Karpas-422 (cell line): ENCODE measurements around the gene PLA2G12B. TPM values are rescaled to one million over a fixed set of nuclear protein-coding genes. Genes with fewer than 3 reads are reported as not detected.
"Not testable (repeated sequence)": the region's sequence is repeated elsewhere in the genome, so short reads cannot be mapped to it uniquely, and the experiment has no call there.

Experiments used
- DNase-seq: peaks from one replicate; pipeline ENCODE4 v3.0.0-alpha.2; 2015
- H2AFZ ChIP-seq: fragments of 200-600 bp; sonication (generic); 2 replicates; pipeline ENCODE4 v1.6.1; 2014; ENCODE audit warnings: antibody characterized with exemption, low read length, mixed read lengths
- H3K27ac ChIP-seq: fragments of 200-600 bp; sonication (generic); 2 replicates; pipeline ENCODE4 v1.5.1; 2014; ENCODE audit warnings: mild to moderate bottlenecking, low read length, moderate library complexity
- H3K27me3 ChIP-seq: fragments of 200-600 bp; sonication (generic); 2 replicates; pipeline ENCODE4 v1.6.1; 2014; ENCODE audit warnings: low read length, mixed read lengths
- H3K36me3 ChIP-seq: fragments of 200-600 bp; sonication (generic); 2 replicates; pipeline ENCODE4 v1.6.1; 2014; ENCODE audit warnings: low read length, mixed read lengths; ENCODE audit not compliant: insufficient read depth
- H3K4me1 ChIP-seq: fragments of 200-600 bp; sonication (generic); 2 replicates; pipeline ENCODE4 v1.6.1; 2014; ENCODE audit warnings: mild to moderate bottlenecking, low read length, mixed read lengths
- H3K4me2 ChIP-seq: fragments of 200-600 bp; sonication (generic); 2 replicates; pipeline ENCODE4 v1.6.1; 2014; ENCODE audit warnings: low read length, low read depth, mild to moderate bottlenecking; ENCODE audit not compliant: poor library complexity, severe bottlenecking
- H3K4me3 ChIP-seq: fragments of 200-600 bp; sonication (generic); 2 replicates; pipeline ENCODE4 v1.5.1; 2014; ENCODE audit warnings: mild to moderate bottlenecking, antibody characterized with exemption, low read length, mixed read lengths
- H3K79me2 ChIP-seq: fragments of 200-600 bp; sonication (generic); 2 replicates; pipeline ENCODE4 v1.6.1; 2014; ENCODE audit warnings: mild to moderate bottlenecking, low read length, mixed read lengths
- H3K9ac ChIP-seq: fragments of 200-600 bp; sonication (generic); 2 replicates; pipeline ENCODE4 v1.6.0; 2014; ENCODE audit warnings: low read length
- H3K9me2 ChIP-seq: fragments of 200-600 bp; sonication (generic), shearing (Covaris generic); replicated peaks from 2 replicates; pipeline ENCODE4 v1.6.0; 2014; ENCODE audit warnings: mild to moderate bottlenecking, low read length, moderate library complexity; ENCODE audit not compliant: insufficient read depth
- H3K9me3 ChIP-seq: fragments of 300-700, 200-600 bp; sonication (generic); 2 replicates; pipeline ENCODE4 v1.6.1; 2014; ENCODE audit warnings: low read length, mixed read lengths
- H4K20me1 ChIP-seq: fragments of 200-600 bp; sonication (generic); 2 replicates; pipeline ENCODE4 v1.6.1; 2014; ENCODE audit warnings: mild to moderate bottlenecking, antibody characterized with exemption, low read length, low read depth; ENCODE audit not compliant: insufficient read depth
- total RNA-seq: library from RNA; depleted of rRNA; stranded (reverse); fragments of >200 nt; shearing (Covaris generic); gene quantifications from 2 replicates; pipeline ENCODE4 v1.2.3, GENCODE V29; 2014; ENCODE audit warnings: low replicate concordance

Gene PLA2G12B
- total RNA-seq, 1 experiment from 2014 or later: not detected

GRCh38 chr10:72912736-72913135 lies 41.9 kb downstream of the PLA2G12B start:
- no peaks in the 10 kb centered on the region for H3K9me2 ChIP-seq
- H3K4me1 ChIP-seq: peaks cover 6% of the 10 kb centered on the region
- H3K79me2 ChIP-seq: no peaks in the 10 kb centered on the region
- H3K27ac ChIP-seq: no peak overlapping the region
- H3K4me3 ChIP-seq: no peak overlapping the region
- no peak overlapping the region for H2AFZ ChIP-seq
- H3K4me2 ChIP-seq: no peak overlapping the region
- H3K27me3 ChIP-seq: no peaks in the 10 kb centered on the region
- no peak for DNase-seq
- no peaks in the 10 kb centered on the region for H3K9me3 ChIP-seq
- no peaks in the 10 kb centered on the region for H4K20me1 ChIP-seq
- no peaks in the 10 kb centered on the region for H3K36me3 ChIP-seq
- H3K9ac ChIP-seq: no peak overlapping the region

- Histone ChIP-seq H3K4me2 (no peak overlapping the region), H3K9me2 (no peaks in the 10 kb centered on the region), H3K9me3 (no peaks in the 10 kb centered on the region), H3K27ac (no peak overlapping the region), H4K20me1 (no peaks in the 10 kb centered on the region), H3K4me3 (no peak overlapping the region), H3K9ac (no peak overlapping the region), H3K4me1 (peaks cover 4% of the 10 kb centered on the region), H2AFZ (peak overlapping the region; percentile 79; the same call in 1 of the 2 replicates), H3K27me3 (no peaks in the 10 kb centered on the region), H3K79me2 (no peaks in the 10 kb centered on the region), H3K36me3 (no peaks in the 10 kb centered on the region)
- no peak for DNase-seq
Observed at GRCh38 chr10:72911758-72912157, 42.8 kb downstream of the PLA2G12B start.

GRCh38 chr10:72910705-72911104 lies 43.9 kb downstream of the PLA2G12B start:
- Histone ChIP-seq H3K4me2 (no peak overlapping the region), H3K9ac (no peak overlapping the region), H3K9me3 (no peaks in the 10 kb centered on the region), H3K9me2 (no peaks in the 10 kb centered on the region), H3K27ac (no peak overlapping the region), H3K27me3 (no peaks in the 10 kb centered on the region), H3K4me1 (no peaks in the 10 kb centered on the region), H2AFZ (peak overlapping the region; percentile 54; the same call in 1 of the 2 replicates), H3K4me3 (no peak overlapping the region), H3K36me3 (no peaks in the 10 kb centered on the region), H4K20me1 (no peaks in the 10 kb centered on the region), H3K79me2 (no peaks in the 10 kb centered on the region)
- no peak for DNase-seq

GRCh38 chr10:72906446-72906845 lies 48.2 kb downstream of the PLA2G12B start:
- Histone ChIP-seq H3K27me3 (no peaks in the 10 kb centered on the region), H3K4me2 (no peak overlapping the region), H3K36me3 (no peaks in the 10 kb centered on the region), H3K4me3 (no peak overlapping the region), H3K79me2 (no peaks in the 10 kb centered on the region), H3K9me3 (no peaks in the 10 kb centered on the region), H2AFZ (no peak overlapping the region), H3K4me1 (peaks cover 11% of the 10 kb centered on the region), H4K20me1 (no peaks in the 10 kb centered on the region), H3K27ac (no peak overlapping the region), H3K9ac (no peak overlapping the region), H3K9me2 (no peaks in the 10 kb centered on the region)
- no peak for DNase-seq

- peak; percentile 54 for DNase-seq
- Histone ChIP-seq H3K9ac (no peak overlapping the region), H3K4me2 (no peak overlapping the region), H3K79me2 (no peaks in the 10 kb centered on the region), H2AFZ (peak overlapping the region; percentile 53; the same call in 1 of the 2 replicates), H3K9me3 (no peaks in the 10 kb centered on the region), H3K4me3 (no peak overlapping the region), H4K20me1 (no peaks in the 10 kb centered on the region), H3K4me1 (peaks cover 11% of the 10 kb centered on the region), H3K9me2 (no peaks in the 10 kb centered on the region), H3K27ac (no peak overlapping the region), H3K36me3 (no peaks in the 10 kb centered on the region), H3K27me3 (no peaks in the 10 kb centered on the region)
Observed at GRCh38 chr10:72904806-72905205, 49.8 kb downstream of the PLA2G12B start.

- not testable (repeated sequence) for H2AFZ ChIP-seq, H3K79me2 ChIP-seq, H3K36me3 ChIP-seq, H3K27me3 ChIP-seq, H3K27ac ChIP-seq, H3K9ac ChIP-seq, H3K4me2 ChIP-seq, H3K9me3 ChIP-seq, DNase-seq, H3K4me3 ChIP-seq, H3K9me2 ChIP-seq, H4K20me1 ChIP-seq
- peaks cover 11% of the 10 kb centered on the region for H3K4me1 ChIP-seq
Observed at GRCh38 chr10:72903941-72904446, 50.6 kb downstream of the PLA2G12B start.

- no peak overlapping the region for H2AFZ ChIP-seq
- no peak overlapping the region for H3K27ac ChIP-seq
- H3K27me3 ChIP-seq: no peaks in the 10 kb centered on the region
- no peaks in the 10 kb centered on the region for H4K20me1 ChIP-seq
- H3K4me1 ChIP-seq: peaks cover 1% of the 10 kb centered on the region; the same call in 1 of the 2 replicates
- H3K9me3 ChIP-seq: no peaks in the 10 kb centered on the region
- no peak overlapping the region for H3K9ac ChIP-seq
- no peaks in the 10 kb centered on the region for H3K9me2 ChIP-seq
- H3K36me3 ChIP-seq: no peaks in the 10 kb centered on the region
- H3K4me3 ChIP-seq: no peak overlapping the region
- H3K4me2 ChIP-seq: no peak overlapping the region
- no peaks in the 10 kb centered on the region for H3K79me2 ChIP-seq
- no peak for DNase-seq
Observed at GRCh38 chr10:72899545-72899944, 55.1 kb downstream of the PLA2G12B start.

GRCh38 chr10:72898616-72899015 lies 56.0 kb downstream of the PLA2G12B start:
- Histone ChIP-seq H4K20me1 (no peaks in the 10 kb centered on the region), H3K4me3 (no peak overlapping the region), H2AFZ (no peak overlapping the region), H3K4me2 (no peak overlapping the region), H3K9me2 (no peaks in the 10 kb centered on the region), H3K4me1 (no peaks in the 10 kb centered on the region), H3K9ac (no peak overlapping the region), H3K9me3 (no peaks in the 10 kb centered on the region), H3K36me3 (no peaks in the 10 kb centered on the region), H3K79me2 (no peaks in the 10 kb centered on the region), H3K27me3 (no peaks in the 10 kb centered on the region), H3K27ac (no peak overlapping the region)
- no peak for DNase-seq
